Tibial nerve (tissue), 4 donors: ENCODE measurements around the gene THSD7B. TPM values are rescaled to one million over a fixed set of nuclear protein-coding genes. Genes with fewer than 3 reads are reported as not detected.

Source experiments
- DNase-seq, 2 donors: peaks; one replicate each; pipeline ENCODE4 v3.0.0-alpha.2; 2019; ENCODE audit warnings: low spot score in 2 of 2
- H3K27ac ChIP-seq, 4 donors: fragments of 200-600 bp; sonication (generic) in 3 of 4; one replicate each; pipeline ENCODE4 v1.5.1; 2017 to 2019; ENCODE audit warnings: mild to moderate bottlenecking in 1 of 4
- H3K27me3 ChIP-seq, 2 donors: fragments of 200-600 bp; sonication (generic) in 1 of 2; one replicate each; pipeline versions ENCODE4 v1.5.1 to v1.6.0; 2017 to 2019
- H3K36me3 ChIP-seq, 3 donors: fragments of 200-600 bp; sonication (generic); one replicate each; pipeline ENCODE4 v1.5.1; 2018 to 2019
- H3K4me1 ChIP-seq, 4 donors: fragments of 200-600 bp; sonication (generic) in 3 of 4; one replicate each; pipeline ENCODE4 v1.5.1; 2017 to 2019
- H3K4me3 ChIP-seq, 4 donors: fragments of 200-600 bp; sonication (generic) in 3 of 4; one replicate each; pipeline ENCODE4 v1.5.1; 2017 to 2019; ENCODE audit warnings: mild to moderate bottlenecking in 1 of 4, moderate library complexity in 1 of 4
- H3K9me3 ChIP-seq, 4 donors: fragments of 200-600 bp; sonication (generic) in 3 of 4; one replicate each; pipeline ENCODE4 v1.5.1; 2017 to 2019
- EP300 ChIP-seq, 2 donors: sonication (generic); formaldehyde crosslinking; IDR thresholded peaks; one replicate each; pipeline ENCODE4 v1.6.1; 2017; ENCODE audit warnings: antibody characterized with exemption in 2 of 2, mild to moderate bottlenecking in 1 of 2
- POLR2A ChIP-seq, 2 donors: fragments of 450-650 bp; IDR thresholded peaks; one replicate each; pipeline ENCODE4 v1.6.1; 2017; ENCODE audit warnings: antibody characterized with exemption in 2 of 2, mild to moderate bottlenecking in 2 of 2, moderate library complexity in 2 of 2
- WGBS, 2 donors: methylation state at CpG; one replicate each; pipeline ENCODE4 v1.1.5; 2018; 5-methylcytosine and 5-hydroxymethylcytosine counted together
- total RNA-seq, 4 donors: library from RNA; depleted of rRNA; stranded (reverse); fragments of >200 nt; gene quantifications; one replicate each; pipeline ENCODE4 v1.1.0, GENCODE V29; 2016
- TF ChIP-seq, protein P1 (sequence below), 5 experiments: fragments of 200-600 bp in 3 of 5; fragments of 450-650 bp in 2 of 5; sonication (generic) in 3 of 5; IDR thresholded peaks; one replicate each; pipeline ENCODE4 v1.5.1; 2016 to 2019; ENCODE audit warnings: antibody characterized with exemption in 5 of 5, mild to moderate bottlenecking in 3 of 5, moderate library complexity in 2 of 5

Gene THSD7B
- total RNA-seq, 4 donors from 2014 or later = 1.5 to 13.8 (median 6.7) TPM

DNA sequence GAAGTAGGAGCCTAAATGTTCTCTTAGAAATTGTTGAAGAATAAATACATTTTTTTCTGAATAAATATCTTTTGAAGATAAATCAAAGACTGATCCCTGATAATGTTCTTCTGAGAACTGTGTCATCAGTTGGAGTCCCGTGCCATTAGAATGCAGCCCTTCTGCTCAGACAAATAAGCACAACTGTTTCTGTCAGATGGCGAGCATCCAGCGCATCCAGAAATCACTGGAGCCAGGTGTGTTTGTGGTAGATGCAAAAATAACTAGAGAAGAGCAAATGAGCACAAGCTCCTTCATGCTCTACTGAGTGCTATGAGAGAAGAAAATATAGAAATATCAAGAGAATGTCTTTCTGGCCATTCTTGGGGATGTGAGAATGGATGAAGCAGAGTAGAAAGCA, 573.7 kb downstream of the THSD7B start:
- Histone ChIP-seq H3K27ac (no peak overlapping the region), H3K4me3 (no peak overlapping the region), H3K36me3 (no peaks in the 10 kb centered on the region), H3K9me3 (no peaks in the 10 kb centered on the region), H3K27me3 (no peaks in the 10 kb centered on the region), H3K4me1 (no peaks in the 10 kb centered on the region)
- DNase-seq = no peak
- 84 to 90% methylated on average over 3 of the region's 3 CpGs for WGBS, 2 donors
- TF ChIP-seq, protein P1, sequence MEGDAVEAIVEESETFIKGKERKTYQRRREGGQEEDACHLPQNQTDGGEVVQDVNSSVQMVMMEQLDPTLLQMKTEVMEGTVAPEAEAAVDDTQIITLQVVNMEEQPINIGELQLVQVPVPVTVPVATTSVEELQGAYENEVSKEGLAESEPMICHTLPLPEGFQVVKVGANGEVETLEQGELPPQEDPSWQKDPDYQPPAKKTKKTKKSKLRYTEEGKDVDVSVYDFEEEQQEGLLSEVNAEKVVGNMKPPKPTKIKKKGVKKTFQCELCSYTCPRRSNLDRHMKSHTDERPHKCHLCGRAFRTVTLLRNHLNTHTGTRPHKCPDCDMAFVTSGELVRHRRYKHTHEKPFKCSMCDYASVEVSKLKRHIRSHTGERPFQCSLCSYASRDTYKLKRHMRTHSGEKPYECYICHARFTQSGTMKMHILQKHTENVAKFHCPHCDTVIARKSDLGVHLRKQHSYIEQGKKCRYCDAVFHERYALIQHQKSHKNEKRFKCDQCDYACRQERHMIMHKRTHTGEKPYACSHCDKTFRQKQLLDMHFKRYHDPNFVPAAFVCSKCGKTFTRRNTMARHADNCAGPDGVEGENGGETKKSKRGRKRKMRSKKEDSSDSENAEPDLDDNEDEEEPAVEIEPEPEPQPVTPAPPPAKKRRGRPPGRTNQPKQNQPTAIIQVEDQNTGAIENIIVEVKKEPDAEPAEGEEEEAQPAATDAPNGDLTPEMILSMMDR (IDR thresholded peaks at IDR 0.05) = no peak
- TF ChIP-seq POLR2A (IDR thresholded peaks at IDR 0.05) (no peak), EP300 (IDR thresholded peaks at IDR 0.05) (no peak)

DNA sequence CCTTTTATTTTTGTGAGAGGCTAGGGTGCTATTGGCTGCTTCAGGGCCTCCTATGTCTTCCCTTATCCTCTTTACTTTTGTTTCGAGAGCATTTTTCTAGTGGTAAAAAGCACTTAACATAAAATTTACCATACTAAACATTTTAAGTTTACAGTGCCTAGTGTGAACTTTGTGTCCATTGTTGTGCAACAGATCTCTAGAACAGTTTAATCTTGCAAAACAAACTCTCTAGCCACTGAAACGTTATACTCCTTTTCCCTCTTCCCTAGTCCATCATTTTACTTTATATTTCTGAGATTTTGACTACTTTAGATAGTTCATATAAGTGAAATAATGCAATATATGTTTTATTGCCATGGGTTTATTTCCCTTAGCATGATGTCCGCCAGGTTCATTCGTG, 580.6 kb downstream of the THSD7B start:
- TF ChIP-seq, protein P1 (IDR thresholded peaks at IDR 0.05) = no peak
- TF ChIP-seq POLR2A (IDR thresholded peaks at IDR 0.05) (no peak), EP300 (IDR thresholded peaks at IDR 0.05) (no peak)
- H3K9me3 ChIP-seq = no peaks in the 10 kb centered on the region
- DNase-seq = no peak
- H3K36me3 ChIP-seq = no peaks in the 10 kb centered on the region
- H3K4me3 ChIP-seq = no peak overlapping the region
- H3K27ac ChIP-seq = no peak overlapping the region
- WGBS, 2 donors = 74 to 75% methylated on average over 4 of the region's 4 CpGs
- H3K27me3 ChIP-seq = no peaks in the 10 kb centered on the region
- H3K4me1 ChIP-seq = peaks cover 0 to 6% (median 0%) of the 10 kb centered on the region in 4 donors

DNA sequence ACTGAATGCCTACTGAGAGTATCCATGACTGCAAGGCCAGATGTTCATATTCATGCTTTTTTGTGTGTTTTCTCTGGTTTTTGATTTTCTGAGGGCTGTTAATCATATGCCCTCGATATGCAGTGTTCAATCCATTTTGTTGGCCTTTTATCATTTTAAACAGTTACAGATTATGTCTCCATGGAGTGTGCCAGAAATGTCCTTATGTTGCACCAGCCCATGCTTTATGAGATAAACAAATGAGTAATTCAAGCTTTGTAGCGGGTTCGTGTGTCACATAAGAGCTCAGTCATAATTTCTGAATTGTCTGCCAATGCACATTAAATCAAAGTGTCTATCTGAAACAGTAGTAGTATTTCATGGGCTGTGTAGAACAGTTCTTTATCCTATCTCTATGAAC, 583.0 kb downstream of the THSD7B start:
- no peak for DNase-seq
- Histone ChIP-seq H3K27ac (peak overlapping the region in 1 of 4 donors; percentile 42), H3K4me3 (no peak overlapping the region), H3K4me1 (peaks cover 0 to 6% (median 0%) of the 10 kb centered on the region in 4 donors), H3K27me3 (no peaks in the 10 kb centered on the region), H3K9me3 (no peaks in the 10 kb centered on the region), H3K36me3 (no peaks in the 10 kb centered on the region)
- TF ChIP-seq POLR2A (IDR thresholded peaks at IDR 0.05) = no peak
- no peak for TF ChIP-seq EP300 (IDR thresholded peaks at IDR 0.05)
- TF ChIP-seq, protein P1 (IDR thresholded peaks at IDR 0.05) = no peak
- 40 to 48% methylated on average over 3 of the region's 3 CpGs for whole genome bisulfite sequencing, 2 donors

DNA sequence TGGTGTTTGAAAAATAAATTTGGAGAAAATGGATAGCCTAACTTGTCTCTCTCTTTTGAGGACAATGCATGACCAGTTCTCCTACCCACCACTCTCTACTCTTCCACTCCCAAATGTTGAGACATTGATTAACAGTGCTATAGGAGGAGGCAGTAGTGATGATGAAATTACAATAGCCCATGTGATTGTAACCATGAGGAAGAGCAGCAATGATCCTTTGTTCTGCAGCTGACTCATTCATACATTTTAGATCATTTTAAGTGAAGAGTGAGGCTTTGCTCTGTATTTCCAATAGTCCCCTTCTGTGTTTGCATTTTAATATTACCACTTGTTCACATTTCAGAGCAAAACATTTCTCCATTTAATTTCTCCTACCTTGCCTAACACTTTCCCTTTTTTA, 592.3 kb downstream of the THSD7B start:
- Histone ChIP-seq H3K4me1 (no peaks in the 10 kb centered on the region), H3K4me3 (no peak overlapping the region), H3K9me3 (peaks cover 0 to 16% (median 2%) of the 10 kb centered on the region in 4 donors), H3K27ac (no peak overlapping the region), H3K27me3 (no peaks in the 10 kb centered on the region), H3K36me3 (no peaks in the 10 kb centered on the region)
- TF ChIP-seq EP300 (IDR thresholded peaks at IDR 0.05) = no peak
- no peak for DNase-seq

DNA sequence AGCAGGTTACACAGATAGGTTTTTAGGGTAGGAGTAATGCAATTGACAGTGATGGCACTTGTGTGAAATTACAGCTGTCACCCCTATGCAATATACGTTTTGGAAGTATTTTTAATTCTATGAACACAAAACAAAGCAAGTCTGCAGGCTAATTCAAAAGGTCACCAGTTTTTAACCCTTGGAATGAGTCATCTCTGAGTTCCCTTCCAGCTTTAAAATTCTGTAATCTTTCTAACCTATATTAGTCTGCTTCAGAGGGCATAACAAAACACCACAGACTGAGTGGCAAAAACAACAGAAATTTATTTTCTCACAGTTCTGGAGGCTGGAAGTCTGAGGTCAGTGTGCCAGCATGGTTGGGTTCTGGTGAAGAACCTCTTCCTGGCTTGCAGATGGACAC, 602.0 kb downstream of the THSD7B start:
- Histone ChIP-seq H3K27ac (no peak overlapping the region), H3K27me3 (no peaks in the 10 kb centered on the region), H3K4me1 (peaks cover 0 to 3% (median 0%) of the 10 kb centered on the region in 4 donors), H3K9me3 (peaks cover 0 to 21% (median 0%) of the 10 kb centered on the region in 4 donors), H3K36me3 (no peaks in the 10 kb centered on the region), H3K4me3 (no peak overlapping the region)
- DNase-seq = no peak
- WGBS, 2 donors = 17 to 19% methylated on average over 1 of the region's 1 CpG
- TF ChIP-seq POLR2A (IDR thresholded peaks at IDR 0.05) (no peak), EP300 (IDR thresholded peaks at IDR 0.05) (no peak)

DNA sequence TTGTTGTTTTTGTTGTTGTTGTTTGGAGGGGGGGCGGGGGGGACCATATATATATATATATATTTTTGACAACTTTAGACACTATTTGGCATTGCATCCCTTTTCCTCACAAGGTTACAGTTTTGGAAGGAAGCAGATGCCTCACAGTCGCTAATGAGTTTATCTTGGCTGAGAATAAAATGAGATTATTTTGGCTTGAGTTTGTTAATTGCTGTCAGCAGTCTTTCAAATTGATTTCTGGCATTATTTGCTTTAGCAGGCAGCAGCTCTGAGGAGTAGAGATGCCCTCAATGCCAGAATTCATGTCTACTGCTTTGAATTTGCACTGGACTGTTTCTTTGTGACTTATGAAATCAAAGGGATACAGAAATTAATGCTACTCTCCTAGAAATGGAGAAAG, 603.8 kb downstream of the THSD7B start:
- Histone ChIP-seq H3K9me3 (peaks cover 0 to 14% (median 0%) of the 10 kb centered on the region in 4 donors), H3K27me3 (no peaks in the 10 kb centered on the region), H3K27ac (no peak overlapping the region), H3K4me3 (no peak overlapping the region), H3K4me1 (peaks cover 0 to 3% (median 0%) of the 10 kb centered on the region in 4 donors), H3K36me3 (no peaks in the 10 kb centered on the region)
- TF ChIP-seq, protein P1 (IDR thresholded peaks at IDR 0.05) = no peak
- TF ChIP-seq EP300 (IDR thresholded peaks at IDR 0.05) = no peak
- no peak for TF ChIP-seq POLR2A (IDR thresholded peaks at IDR 0.05)
- DNase-seq = no peak
- WGBS, 2 donors = 49 to 59% methylated on average over 2 of the region's 2 CpGs
